Endodermal cell (in vitro differentiated cells): ENCODE data around the gene RBMY1B. TPM values are rescaled to one million over a fixed set of nuclear protein-coding genes. Genes with fewer than 3 reads are reported as not detected.

ENCODE experiments used
- total RNA-seq, 2 donors: library from RNA; stranded (reverse); fragmentation: NEBNext Ultra II Directional in 1 of 2; extraction: Animal tissue kit (Norgen Biotek cat#: 25700) in 1 of 2; gene quantifications; 2 replicates in 1 of 2; 3 replicates in 1 of 2; pipeline ENCODE4 v1.2.1, GENCODE V29; 2021

The RBMY1B gene
- total RNA-seq, 2 donors from 2014 or later = not detected

Other genes starting within 250 kb of the RBMY1B start
- gene RBMY1A1, start 23.5 kb downstream of the RBMY1B start, total RNA-seq = not detected